Measurements from ENCODE around the gene C16orf74.

C16orf74 gene

DNA sequence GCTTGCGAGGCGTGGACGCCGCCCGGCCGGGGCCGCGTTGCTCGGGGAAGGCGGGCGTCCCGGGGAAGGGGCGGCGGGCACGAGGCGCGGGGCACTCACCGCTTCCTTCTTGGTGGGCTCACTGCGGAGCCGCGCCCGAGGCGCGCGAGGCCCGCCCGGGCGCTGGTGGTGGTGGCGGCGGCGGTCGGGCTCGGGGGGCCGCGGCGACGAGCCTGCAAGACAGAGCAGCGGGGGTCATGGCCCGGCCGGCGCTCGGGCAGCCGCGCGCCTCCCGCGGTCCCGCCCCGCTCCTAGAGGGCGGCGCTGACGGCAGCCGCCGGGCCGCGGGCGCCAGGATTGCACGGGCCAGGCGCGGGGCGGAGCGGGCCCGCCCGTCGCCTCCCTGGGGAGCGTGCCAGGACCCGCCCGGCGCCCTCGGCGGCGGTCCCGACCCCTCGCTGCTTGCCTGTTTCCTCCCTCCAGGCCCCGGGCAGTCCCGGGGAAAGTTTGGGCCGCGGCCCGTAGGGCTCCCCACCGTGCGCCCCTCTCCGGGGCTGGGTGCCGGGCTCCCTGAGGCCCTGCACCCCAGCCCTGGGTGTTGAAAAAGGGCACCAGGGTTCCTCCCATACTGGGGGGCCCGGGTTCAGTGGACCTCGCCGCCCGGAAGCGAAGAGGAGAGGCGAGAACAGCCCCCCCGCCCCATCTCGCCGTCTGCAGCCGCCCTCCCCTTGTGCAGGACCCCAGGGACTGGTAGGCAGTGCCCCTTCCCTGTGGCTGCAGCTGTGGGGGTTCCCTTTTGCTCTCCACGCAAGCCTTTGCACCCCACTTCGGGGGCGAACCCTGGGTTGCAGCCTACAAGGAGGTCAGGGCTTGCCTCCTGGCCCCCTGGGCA lies at the start of gene C16orf74:
Gene C16orf74 (minus strand): TSS at position 270 of the 871 bp plus-strand sequence. CDS start 15,879 bp downstream, outside the sequence.
- Histone ChIP-seq H3K9ac (ENCODE audit: low read length) (no peak within 1 kb of the TSS), H2AFZ (ENCODE audit: low read depth, low read length, severe bottlenecking) (no peak within 1 kb of the TSS), H3F3A (ENCODE audit: insufficient read depth) (no peaks in the 10 kb centered on the region), H3K9me3 (ENCODE audit: insufficient read depth, low read length) (no peaks in the 10 kb centered on the region), H3K27ac (ENCODE audit: low read depth, low read length) (no peak within 1 kb of the TSS), H3K4me2 (ENCODE audit: low read depth, low read length, poor library complexity, severe bottlenecking) (peak within 1 kb of the TSS; percentile 27), H3K27me3 (ENCODE audit: low read length) (no peaks in the 10 kb centered on the region), H3K36me3 (ENCODE audit: low read length) (no peaks in the 10 kb centered on the region), H3K9me2 (replicated peaks; ENCODE audit: insufficient read depth, low read length) (no peaks in the 10 kb centered on the region), H3K4me3 (ENCODE audit: insufficient read depth, low read length, poor library complexity, severe bottlenecking) (no peak within 1 kb of the TSS), H4K20me1 (ENCODE audit: low read depth, low read length) (no peaks in the 10 kb centered on the region), H3K79me2 (ENCODE audit: insufficient read depth, low read length) (no peaks in the 10 kb centered on the region)
- TF ChIP-seq EZH2phosphoT487 (conservative IDR thresholded peaks at IDR 0.05; ENCODE audit: low read length) = 0 out of 2 replicates have a peak, but pooled peaks have one; percentile 60
- TF ChIP-seq, protein P1, sequence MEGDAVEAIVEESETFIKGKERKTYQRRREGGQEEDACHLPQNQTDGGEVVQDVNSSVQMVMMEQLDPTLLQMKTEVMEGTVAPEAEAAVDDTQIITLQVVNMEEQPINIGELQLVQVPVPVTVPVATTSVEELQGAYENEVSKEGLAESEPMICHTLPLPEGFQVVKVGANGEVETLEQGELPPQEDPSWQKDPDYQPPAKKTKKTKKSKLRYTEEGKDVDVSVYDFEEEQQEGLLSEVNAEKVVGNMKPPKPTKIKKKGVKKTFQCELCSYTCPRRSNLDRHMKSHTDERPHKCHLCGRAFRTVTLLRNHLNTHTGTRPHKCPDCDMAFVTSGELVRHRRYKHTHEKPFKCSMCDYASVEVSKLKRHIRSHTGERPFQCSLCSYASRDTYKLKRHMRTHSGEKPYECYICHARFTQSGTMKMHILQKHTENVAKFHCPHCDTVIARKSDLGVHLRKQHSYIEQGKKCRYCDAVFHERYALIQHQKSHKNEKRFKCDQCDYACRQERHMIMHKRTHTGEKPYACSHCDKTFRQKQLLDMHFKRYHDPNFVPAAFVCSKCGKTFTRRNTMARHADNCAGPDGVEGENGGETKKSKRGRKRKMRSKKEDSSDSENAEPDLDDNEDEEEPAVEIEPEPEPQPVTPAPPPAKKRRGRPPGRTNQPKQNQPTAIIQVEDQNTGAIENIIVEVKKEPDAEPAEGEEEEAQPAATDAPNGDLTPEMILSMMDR (IDR thresholded peaks at IDR 0.05; ENCODE audit: insufficient read depth, low read length, poor library complexity, severe bottlenecking) = no peak

DNA sequence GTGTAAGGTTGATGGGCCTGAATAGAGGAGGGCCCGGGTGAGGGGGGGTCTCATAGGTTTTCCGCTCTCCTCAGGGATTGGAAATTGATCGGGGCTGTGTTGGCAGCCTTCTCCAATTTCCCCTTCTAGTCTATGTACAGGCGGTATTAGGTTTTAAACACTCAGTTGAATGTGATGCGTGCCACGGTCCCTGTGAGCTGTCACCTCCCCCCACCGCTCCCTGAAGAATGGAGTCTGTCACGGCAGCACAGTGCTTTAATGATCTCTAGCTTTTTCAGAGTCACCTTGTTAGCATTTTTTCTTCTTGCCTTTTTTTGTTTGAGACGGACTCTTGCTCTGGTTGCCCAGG lies 49.4 kb upstream of the C16orf74 start:
- H3K36me3 ChIP-seq (ENCODE audit: low read length) = no peaks in the 10 kb centered on the region
- no peaks in the 10 kb centered on the region for H3K9me3 ChIP-seq (ENCODE audit: insufficient read depth, low read length)
- peaks cover 71% of the 10 kb centered on the region for H3K79me2 ChIP-seq (ENCODE audit: insufficient read depth, low read length)
- no peaks in the 10 kb centered on the region for H4K20me1 ChIP-seq (ENCODE audit: low read depth, low read length)
- H3K9ac ChIP-seq (ENCODE audit: low read length) = peak overlapping the region; percentile 96
- no peaks in the 10 kb centered on the region for H3K9me2 ChIP-seq (replicated peaks; ENCODE audit: insufficient read depth, low read length)
- H3F3A ChIP-seq (ENCODE audit: insufficient read depth) = no peaks in the 10 kb centered on the region
- H2AFZ ChIP-seq (ENCODE audit: low read depth, low read length, severe bottlenecking) = no peak overlapping the region
- H3K27me3 ChIP-seq (ENCODE audit: low read length) = no peaks in the 10 kb centered on the region
- H3K4me2 ChIP-seq (ENCODE audit: low read depth, low read length, poor library complexity, severe bottlenecking) = peak overlapping the region; percentile 88
- no peak for TF ChIP-seq EZH2phosphoT487 (conservative IDR thresholded peaks at IDR 0.05; ENCODE audit: low read length)
- TF ChIP-seq, protein P1 (IDR thresholded peaks at IDR 0.05; ENCODE audit: insufficient read depth, low read length, poor library complexity, severe bottlenecking) = no peak
- H3K27ac ChIP-seq (ENCODE audit: low read depth, low read length) = peak overlapping the region; percentile 53; the same call in 1 of the 2 replicates
- H3K4me3 ChIP-seq (ENCODE audit: insufficient read depth, low read length, poor library complexity, severe bottlenecking) = peak overlapping the region; percentile 94

DNA sequence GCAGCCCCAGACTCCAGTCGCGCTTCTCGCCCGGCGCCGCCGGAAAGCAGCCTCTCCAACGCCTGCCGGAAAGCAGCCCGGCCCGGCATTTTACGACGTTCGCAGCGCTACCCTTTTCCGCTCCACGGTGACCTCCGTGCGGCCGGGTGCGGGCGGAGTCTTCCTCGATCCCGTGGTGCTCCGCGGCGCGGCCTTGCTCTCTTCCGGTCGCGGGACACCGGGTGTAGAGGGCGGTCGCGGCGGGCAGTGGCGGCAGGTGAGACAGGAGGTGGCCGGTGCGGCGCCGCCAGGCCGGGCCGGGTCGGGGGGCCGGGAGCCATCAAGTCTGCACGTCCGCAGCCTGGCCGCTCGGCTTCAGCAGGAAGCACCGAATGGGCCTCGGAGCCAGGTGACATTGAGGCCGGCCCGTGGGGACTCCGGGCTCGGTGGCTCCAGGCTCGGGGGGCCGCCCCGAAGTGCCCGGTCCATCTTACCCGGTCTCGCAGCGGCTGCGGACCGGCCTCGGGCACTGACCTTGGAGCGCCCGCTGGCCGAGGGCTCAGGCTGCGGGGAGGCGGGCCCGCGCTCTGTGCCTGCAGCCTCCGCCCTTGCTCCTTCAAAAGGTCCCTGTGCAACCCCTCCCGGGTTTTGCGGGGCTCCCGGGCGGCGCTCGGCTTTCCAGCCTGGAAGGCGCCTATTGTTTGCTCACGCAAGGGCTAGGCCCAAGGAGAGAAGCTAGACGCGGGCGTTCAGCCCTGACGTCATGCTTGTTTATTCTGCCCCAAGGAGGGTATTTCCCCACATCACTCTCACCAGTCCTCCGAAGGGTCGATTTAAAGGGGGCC lies 48.8 kb upstream of the C16orf74 start, which contains the start of the genes COX4I1 and EMC8:
Gene COX4I1 (plus strand): TSS at position 199 of the 824 bp plus-strand sequence. CDS start 1,511 bp downstream, outside the sequence.
Gene EMC8 (minus strand): TSS at position 48 of the 824 bp plus-strand sequence. CDS start 249 bp downstream, outside the sequence.
- Histone ChIP-seq H3K4me3 (ENCODE audit: insufficient read depth, low read length, poor library complexity, severe bottlenecking) (peak within 1 kb of the TSS; percentile 94), H3K27ac (ENCODE audit: low read depth, low read length) (peak within 1 kb of the TSS; percentile 53), H3K36me3 (ENCODE audit: low read length) (no peaks in the 10 kb centered on the region), H4K20me1 (ENCODE audit: low read depth, low read length) (no peaks in the 10 kb centered on the region), H3K9me2 (replicated peaks; ENCODE audit: insufficient read depth, low read length) (no peaks in the 10 kb centered on the region), H3K79me2 (ENCODE audit: insufficient read depth, low read length) (peaks cover 77% of the 10 kb centered on the region), H3K9ac (ENCODE audit: low read length) (peak within 1 kb of the TSS; percentile 96), H3K27me3 (ENCODE audit: low read length) (no peaks in the 10 kb centered on the region), H2AFZ (ENCODE audit: low read depth, low read length, severe bottlenecking) (peak within 1 kb of the TSS; percentile 87), H3K4me2 (ENCODE audit: low read depth, low read length, poor library complexity, severe bottlenecking) (peak within 1 kb of the TSS; percentile 93), H3K9me3 (ENCODE audit: insufficient read depth, low read length) (no peaks in the 10 kb centered on the region), H3F3A (ENCODE audit: insufficient read depth) (no peaks in the 10 kb centered on the region)
- TF ChIP-seq, protein P1 (IDR thresholded peaks at IDR 0.05; ENCODE audit: insufficient read depth, low read length, poor library complexity, severe bottlenecking) = no peak
- TF ChIP-seq EZH2phosphoT487 (conservative IDR thresholded peaks at IDR 0.05; ENCODE audit: low read length) = no peak

Data from SU-DHL-6 (cell line).